A673 (cell line): ENCODE data around the gene PLXDC2.

Experiments
- EZH2 ChIP-seq: fragments of 200-600 bp; sonication (generic); IDR thresholded peaks from 2 replicates; pipeline ENCODE4 v1.6.1; 2017; ENCODE audit warnings: borderline replicate concordance, low read depth, mild to moderate bottlenecking, mixed read lengths, antibody characterized with exemption, low read length; ENCODE audit not compliant: poor library complexity, severe bottlenecking
- TF ChIP-seq, protein P1 (sequence below): fragments of 300-800, 200-600 bp; sonication (generic); conservative IDR thresholded peaks from 2 replicates; pipeline ENCODE4 v1.5.1; 2017; ENCODE audit warnings: low read depth, mild to moderate bottlenecking, antibody characterized with exemption, low read length, moderate library complexity, mixed read lengths

- TF ChIP-seq, protein P1, sequence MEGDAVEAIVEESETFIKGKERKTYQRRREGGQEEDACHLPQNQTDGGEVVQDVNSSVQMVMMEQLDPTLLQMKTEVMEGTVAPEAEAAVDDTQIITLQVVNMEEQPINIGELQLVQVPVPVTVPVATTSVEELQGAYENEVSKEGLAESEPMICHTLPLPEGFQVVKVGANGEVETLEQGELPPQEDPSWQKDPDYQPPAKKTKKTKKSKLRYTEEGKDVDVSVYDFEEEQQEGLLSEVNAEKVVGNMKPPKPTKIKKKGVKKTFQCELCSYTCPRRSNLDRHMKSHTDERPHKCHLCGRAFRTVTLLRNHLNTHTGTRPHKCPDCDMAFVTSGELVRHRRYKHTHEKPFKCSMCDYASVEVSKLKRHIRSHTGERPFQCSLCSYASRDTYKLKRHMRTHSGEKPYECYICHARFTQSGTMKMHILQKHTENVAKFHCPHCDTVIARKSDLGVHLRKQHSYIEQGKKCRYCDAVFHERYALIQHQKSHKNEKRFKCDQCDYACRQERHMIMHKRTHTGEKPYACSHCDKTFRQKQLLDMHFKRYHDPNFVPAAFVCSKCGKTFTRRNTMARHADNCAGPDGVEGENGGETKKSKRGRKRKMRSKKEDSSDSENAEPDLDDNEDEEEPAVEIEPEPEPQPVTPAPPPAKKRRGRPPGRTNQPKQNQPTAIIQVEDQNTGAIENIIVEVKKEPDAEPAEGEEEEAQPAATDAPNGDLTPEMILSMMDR: no peak
- TF ChIP-seq EZH2: no peak
Measured at GRCh38 chr10:20233423-20233822, 417.2 kb downstream of the PLXDC2 start.
